Activated CD4-positive, alpha-beta T cell treated with anti-CD3 and anti-CD28 coated beads, Interleukin-2, amount 50 U/mL, for 16 hours (primary cell): ENCODE measurements around the gene ARHGEF4.
A peak's percentile ranks its signal among the peaks of the same experiment; 100 is the strongest.

Experiments
- DNase-seq: peaks from one replicate; pipeline ENCODE4 v3.0.0-alpha.2; 2020

Gene ARHGEF4

DNA sequence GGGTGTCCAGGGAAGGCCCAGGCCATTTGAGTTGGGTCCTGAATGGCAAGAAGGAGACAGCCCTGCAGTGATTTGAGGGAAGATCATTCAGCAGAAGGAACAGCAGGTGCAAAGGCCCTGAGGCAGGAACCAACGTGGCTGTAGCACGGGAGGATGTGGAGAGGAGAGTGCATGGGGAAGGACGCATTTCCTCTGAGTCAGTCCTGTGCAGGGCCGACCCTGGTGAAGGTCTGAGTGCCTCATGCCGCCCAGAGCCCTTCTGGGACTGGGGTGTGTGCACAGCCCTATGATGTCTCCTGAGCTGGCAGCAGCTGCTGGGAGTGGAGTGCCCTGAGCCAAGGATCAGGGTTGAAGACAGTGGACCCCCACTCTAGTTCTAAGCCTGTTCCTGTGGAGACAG, 17.9 kb upstream of the ARHGEF4 start:
- DNase-seq = no peak

- no peak for DNase-seq
Measured at GRCh38 chr2:130819226-130819607, 17.5 kb upstream of the ARHGEF4 start.

DNA sequence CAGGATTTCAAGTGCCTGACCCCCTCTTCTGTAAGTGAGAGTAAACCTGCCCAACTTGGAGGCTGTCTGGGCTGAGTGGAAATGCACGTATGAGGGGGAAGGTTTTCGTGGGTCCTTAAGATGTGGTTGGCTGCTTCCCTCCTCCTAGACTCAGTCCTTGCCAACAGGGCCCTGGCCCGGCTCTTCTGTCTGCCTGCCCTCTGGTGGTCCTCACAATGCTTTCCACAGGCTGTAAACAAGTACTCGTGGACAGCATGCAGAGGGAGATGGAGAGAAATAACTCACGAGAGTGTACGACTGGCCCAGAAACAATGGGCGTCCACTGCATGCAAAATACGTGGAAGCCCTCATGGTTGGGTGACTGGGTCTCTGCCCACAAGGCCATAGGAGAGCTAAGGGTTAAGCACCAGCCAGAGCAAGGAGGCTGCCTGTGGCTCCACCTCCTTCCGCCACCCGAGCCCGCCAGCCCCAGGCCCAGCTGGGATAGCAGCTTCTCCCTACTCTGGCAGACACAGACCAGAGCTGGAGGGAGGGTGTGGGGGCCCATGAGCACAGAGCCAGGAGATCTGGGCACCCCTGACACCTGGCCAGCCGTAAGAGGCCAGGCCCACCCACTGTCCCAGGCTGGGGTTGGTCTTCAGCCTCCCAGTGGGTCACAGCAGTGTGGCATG, 17.0 kb upstream of the ARHGEF4 start:
- DNase-seq = no peak

DNA sequence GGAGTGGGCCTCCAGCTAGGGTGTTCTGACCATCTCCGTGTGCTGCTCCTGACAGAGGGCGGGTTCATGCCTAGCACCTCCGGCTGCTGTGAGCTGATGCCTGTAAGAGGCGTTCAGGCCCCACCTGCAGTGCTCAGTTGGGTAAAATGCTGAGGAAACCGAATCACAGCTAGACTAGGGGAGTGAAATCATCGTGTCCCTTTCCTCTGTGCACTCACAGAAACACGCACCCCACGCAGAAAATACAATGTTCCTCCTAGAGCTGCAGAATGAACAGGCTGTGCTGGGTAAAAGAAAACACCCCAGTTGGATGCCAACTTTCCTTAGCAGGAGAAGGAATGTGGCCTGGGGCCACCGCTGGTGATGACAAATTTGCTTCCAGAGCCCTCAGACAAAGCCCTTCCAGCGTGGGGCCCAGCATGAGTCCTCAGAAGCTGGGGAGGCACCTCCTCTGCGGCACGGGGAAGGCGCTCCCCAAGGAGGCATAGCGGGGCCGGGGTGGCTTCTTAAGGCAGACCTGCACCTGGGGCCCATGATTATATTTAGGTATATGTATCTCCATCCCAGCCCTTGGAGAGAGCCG, 16.3 kb upstream of the ARHGEF4 start:
- no peak for DNase-seq

DNA sequence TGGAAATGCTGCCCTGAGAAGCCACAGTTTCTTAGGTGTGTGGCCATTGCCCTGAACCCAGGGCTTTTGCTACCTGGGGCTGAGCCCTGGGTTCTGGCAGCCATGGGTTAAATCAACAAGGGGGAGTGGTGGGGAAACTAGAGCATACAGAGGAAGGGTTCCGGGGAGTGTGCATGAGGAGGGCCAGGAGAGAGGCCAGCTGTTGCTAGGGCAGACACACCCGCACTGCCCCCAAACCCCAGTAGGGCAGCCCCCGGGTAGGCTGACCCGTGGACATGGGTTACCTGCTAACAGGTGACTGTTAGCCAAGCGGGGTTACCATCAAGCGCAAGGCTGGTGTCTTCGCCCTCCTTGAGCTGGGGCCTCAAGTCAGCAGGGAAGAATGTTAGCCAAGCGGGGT, 14.8 kb upstream of the ARHGEF4 start:
- DNase-seq = no peak

- no peak for DNase-seq
Measured at GRCh38 chr2:130822766-130823165, 13.9 kb upstream of the ARHGEF4 start.

DNA sequence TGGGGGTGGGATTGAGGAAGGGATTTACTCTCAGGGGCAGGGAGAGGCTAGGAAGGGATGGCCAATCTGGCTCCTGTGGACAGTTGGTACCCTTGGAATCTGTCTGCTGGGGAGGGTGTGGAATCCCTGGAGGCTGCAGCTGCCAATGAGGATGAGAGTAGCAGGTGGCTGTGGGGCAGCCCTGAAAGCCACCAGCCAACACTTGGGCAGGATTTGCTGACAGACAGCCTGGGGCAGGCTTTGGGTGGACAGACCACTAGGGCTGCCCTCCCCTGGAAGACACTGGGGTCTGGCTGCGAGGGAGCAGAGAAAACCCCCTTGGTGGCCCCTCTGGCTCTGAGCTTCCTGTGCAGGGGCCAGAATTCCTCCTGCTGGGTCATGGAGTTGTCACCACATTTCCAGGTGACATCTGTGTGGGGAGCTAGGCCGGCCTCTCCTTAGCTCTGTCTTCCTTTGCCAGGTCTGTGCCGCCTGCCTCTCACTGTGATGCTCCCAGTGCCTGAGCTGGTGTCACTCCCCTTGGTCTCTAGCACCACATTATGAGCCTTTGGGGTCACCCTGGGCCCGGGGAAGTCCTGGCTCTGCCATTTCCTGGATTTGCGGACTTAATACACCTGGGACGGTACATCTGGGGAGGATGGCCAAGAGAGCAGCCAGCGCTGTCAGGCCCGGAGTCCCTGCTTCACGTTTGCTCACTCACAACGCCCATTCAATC, 13.4 kb upstream of the ARHGEF4 start:
- no peak for DNase-seq

DNA sequence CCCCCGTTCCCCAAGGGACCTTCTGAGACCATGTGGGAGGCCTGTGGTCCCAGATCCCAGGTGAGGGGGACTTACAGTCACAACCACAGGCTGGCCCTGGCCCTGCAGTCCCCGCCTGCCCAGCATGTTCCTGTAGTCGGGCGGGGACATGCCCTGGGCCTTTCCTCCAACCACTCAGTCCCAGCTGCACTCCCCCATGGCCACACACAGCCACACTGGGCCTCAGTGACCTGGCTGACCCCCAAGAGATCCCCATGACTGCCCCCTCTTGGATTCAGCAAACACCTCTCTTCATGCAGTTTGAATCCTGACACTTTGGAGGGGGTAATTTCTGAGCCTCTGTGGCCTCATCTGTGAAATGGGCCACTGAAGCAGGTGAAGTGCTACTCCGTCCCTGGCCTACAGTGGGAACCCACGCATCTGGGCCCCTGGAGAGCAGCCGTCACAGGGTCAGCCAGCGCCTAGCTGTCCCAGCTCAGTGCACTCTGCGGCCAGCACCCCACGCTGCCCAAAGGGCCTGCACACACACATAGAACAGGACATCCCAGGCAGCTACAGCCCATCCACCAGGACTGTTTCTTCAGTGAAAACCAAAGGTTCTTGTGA, 12.7 kb upstream of the ARHGEF4 start:
- no peak for DNase-seq

GRCh38 chr2:130824492-130825061, 12.1 kb upstream of the ARHGEF4 start:
- DNase-seq = peak; percentile 93

DNA sequence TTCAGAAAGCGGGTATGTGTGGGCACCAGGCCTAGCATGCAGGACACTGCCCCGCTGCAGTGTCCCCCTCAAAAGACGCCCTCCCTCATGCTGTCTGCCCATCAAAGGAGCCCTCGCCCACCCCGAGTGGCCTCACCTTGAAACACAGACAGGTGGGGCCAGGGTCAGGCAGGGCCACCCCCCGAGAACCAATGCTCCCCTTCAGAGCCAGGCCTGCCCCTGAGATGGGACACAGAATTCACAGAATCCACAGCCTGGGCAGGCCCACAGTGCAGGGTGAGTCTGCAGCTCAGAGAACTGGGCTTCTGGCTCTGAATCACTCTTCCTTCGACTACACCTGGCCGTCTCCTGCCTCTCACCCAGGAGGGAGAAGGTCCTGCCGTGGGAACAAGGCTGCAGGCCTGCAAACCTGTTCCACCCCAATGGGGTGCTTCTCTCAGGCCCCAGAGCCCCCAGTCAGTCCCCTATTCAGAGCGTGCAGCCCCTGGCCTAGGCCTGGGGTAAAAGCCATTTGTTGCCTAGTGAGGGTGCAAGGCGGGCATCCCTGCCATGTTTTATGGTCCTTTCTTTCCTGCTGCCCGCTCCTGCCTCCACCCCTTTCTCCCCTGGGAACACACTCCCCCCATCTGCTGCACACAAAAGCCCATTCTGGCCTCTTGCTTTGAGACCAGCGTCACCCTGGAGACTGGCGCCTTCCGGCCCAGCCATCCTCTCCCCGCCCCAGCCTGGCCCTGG, 11.3 kb upstream of the ARHGEF4 start:
- no peak for DNase-seq

- DNase-seq = no peak
Measured at GRCh38 chr2:130825966-130826253, 10.8 kb upstream of the ARHGEF4 start.

GRCh38 chr2:130826419-130826818, 10.3 kb upstream of the ARHGEF4 start:
- no peak for DNase-seq

DNA sequence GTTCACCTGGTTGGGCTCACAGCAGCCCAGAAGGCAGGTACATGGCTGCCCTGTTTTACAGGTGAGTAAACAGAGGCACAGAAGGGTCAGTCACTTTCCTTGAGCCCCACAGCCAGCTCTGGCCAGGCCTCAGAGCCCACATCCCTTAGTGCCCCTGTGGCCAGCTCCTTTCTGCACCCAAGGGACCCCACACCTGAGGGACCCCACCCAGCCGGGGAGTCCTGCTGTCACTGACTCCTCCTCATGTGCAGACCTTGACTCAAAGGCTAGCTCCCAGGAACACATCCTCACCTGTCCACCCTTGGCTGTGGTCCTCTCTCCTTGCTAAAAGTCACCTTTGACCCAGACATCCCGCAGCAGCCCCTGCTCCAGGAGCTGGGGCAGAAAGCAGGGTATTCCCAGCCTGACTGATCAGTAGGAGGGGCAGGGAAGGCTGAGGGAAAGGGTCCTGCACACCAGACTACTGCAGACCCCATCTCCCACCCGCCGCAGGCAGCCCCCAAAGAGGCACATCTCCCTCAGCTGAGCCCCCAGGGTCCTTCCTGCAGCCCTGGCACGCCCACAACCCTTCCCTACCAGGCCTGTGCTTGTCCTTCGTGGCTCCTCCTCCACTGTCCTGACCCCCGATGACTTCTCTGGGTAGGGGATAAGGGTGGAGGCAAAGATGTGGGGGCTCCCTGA, 9.8 kb upstream of the ARHGEF4 start:
- no peak for DNase-seq

DNA sequence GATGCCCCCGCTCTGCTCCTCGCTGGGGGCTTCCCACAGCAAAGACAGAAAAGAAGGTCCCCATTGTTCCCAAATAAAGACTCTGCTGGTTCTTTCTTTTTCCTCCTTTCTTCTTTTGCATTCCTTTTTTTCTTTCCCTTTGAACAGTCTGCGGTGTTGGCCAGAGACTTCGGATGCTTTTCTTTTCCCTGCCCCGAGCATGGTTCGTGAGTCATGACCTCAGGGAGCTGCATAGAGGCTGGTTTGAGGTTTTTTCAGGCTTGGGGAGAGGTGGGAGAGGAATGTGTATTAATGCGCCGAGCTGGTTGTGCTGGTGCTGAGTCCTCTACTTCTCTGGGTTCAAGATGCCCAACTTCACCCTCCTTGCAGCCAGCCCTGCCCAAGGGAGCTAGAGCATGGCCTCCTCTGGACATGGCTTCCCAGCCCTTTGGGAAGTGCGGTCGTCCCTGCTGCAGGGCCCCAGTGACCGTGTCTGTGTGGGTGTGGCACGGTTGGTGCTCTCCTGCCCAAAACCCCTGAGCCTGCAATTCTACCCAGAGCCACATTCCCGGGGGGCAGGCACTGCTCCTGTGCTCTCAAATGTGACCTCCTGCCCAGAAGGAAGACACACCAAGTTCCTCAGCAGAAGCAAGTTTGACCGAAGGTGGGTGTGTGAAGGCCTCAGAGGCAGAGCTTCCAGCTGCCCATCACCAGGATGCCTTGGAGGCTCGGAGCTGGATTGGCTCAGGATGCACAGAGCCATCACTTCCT, 9.0 kb upstream of the ARHGEF4 start:
- no peak for DNase-seq

DNA sequence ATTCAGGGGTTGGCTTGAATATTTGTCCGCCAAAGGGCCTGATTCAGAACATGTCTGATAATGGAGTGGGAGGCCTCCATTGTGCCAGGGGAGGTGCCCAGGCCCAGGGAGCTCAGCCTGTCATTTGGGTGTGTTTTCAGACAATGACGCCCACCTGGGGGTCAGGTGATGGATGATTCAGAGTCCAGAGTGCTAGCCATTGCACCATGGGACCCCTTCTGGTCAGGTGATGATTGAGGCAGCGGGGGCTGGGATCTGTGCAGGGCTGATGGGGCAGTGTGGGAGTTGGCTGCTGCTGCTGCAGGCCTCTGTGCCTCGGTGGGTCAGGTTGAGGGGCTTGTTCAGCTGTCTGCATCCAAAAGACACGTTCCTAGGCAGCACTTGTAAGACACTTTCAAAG, 8.3 kb upstream of the ARHGEF4 start:
- DNase-seq = no peak

GRCh38 chr2:130829015-130829414, 7.7 kb upstream of the ARHGEF4 start:
- no peak for DNase-seq

DNA sequence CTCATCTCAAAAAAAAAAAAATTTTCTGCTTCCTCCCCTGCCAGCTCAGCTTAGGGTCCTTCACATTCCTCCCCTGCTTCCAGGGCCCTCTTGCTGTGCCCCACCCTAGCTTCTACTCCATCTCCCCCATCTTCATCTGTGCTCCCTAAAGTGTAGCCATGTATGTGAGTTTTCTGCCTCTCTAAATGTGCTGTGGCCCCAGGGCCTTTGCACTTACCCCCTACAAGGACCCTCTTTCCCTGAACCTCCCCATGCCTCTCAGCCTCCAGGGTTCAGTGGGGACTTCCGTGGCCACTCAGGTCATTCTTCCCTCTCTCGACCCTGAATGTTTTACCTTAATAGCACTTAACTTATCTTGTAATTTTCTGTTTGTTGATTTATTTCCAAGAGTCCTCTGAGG, 6.2 kb upstream of the ARHGEF4 start:
- DNase-seq = no peak

DNA sequence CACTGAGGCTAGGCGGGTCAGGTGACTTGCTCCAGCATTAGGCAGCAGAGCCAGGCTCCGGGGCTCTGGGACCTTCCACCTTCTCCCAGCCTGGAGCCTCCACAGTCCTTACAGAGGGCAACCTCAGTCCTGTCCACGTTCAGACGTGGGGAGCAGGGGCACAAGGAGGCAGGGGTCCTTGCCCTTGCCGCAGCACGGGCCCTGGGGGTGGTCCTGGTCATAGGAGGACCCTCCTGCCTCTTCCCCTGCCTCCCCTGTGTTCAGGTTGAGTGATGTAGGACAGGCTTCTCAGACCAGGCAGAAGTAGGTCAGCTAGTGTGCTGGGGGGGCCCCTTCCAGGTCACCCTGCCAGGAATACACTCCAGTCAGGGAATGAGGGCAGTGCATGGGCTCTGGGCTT, 5.4 kb upstream of the ARHGEF4 start:
- no peak for DNase-seq

GRCh38 chr2:130832296-130832940, 4.3 kb upstream of the ARHGEF4 start:
- no peak for DNase-seq

GRCh38 chr2:130834091-130834930, 2.4 kb upstream of the ARHGEF4 start:
- no peak for DNase-seq
